NOMO-1 (cell line): ENCODE data around the gene RNF126.
"Not testable (repeated sequence)": the region's sequence is repeated elsewhere in the genome, so short reads cannot be mapped to it uniquely, and the experiment has no call there.

Experiments used
- DNase-seq, 2 experiments: peaks; one replicate each; lab custom pipeline; 2025; ENCODE audit not compliant: unreplicated experiment in 2 of 2; lab: John Stamatoyannopoulos, UW

RNF126 gene

DNA sequence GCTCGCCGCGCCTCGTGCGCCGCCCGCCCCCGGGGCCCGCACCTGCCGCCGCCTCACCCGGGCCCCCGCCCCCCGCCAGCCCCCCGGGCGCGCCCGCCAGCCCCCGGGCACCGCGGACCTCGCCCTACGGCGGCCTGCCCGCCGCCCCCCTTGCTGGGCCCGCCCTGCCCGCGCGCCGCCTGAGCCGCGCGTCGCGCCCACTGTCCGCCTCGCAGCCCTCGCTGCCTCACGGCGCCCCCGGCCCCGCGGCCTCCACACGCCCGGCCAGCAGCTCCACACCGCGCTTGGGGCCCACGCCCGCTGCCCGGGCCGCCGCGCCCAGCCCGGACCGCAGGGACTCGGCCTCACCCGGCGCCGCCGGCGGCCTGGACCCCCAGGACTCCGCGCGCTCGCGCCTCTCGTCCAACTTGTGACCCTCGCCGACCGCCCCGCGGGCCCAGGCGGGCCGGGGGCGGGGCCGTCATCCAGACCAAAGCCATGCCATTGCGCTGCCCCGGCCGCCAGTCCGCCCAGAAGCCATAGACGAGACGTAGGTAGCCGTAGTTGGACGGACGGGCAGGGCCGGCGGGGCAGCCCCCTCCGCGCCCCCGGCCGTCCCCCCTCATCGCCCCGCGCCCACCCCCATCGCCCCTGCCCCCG is 46.8 kb downstream of the RNF126 start:
- DNase-seq: no peak

DNA sequence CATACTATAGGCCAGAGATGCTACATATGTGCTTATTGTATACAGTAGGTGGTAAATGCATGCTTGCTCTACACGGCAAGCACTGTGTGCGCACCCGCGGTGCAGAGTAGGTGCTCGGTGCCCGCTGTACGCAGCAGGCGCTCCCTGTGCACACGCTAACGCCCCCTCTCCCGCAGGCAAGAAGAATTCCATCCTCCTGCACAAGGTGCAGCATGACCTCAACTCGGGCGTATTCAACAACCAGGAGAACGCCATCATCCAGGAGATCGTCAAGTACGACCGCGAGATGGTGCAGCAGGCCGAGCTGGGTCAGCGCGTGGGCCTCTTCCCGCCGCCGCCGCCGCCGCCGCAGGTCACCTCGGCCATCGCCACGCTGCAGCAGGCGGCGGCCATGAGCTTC is 47.4 kb downstream of the RNF126 start:
- no peak for DNase-seq

DNA sequence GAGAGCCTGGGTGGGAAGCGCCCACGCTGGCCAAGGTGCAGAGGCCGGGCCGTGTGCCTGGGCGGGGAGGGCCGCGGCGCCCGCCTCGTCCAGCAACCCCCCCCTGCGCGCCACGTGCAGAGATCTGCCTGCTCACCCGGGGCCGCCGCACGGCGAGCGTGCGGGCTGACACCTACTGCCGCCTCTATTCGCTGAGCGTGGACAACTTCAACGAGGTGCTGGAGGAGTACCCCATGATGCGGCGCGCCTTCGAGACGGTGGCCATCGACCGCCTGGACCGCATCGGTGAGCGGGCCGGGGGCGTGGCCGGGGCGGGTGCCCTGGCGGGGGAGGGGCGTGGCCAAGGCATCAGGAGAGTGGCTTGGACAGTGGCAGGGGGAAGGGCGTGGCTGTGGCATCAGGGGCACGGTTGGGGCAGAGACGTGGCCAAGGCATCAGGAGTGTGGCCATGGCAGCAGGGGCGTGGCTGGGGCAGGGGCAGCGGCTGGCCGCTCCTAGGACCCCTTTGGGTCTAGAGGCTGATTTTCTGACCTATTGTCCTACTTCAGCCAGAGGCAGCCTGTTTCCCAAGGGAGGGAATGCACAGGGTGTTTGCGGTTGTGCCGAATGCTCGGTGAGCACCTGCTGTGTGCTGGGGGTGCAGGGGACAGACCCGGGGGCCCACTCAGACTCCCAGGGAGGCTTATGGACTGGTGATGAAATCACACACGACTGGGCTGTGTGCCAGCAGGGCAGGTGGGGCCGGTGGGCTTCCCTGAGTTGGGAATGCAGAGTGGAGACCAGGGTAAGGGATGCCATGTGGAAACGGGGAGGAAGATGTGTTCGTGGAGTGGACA is 49.1 kb downstream of the RNF126 start:
- no peak for DNase-seq

DNA sequence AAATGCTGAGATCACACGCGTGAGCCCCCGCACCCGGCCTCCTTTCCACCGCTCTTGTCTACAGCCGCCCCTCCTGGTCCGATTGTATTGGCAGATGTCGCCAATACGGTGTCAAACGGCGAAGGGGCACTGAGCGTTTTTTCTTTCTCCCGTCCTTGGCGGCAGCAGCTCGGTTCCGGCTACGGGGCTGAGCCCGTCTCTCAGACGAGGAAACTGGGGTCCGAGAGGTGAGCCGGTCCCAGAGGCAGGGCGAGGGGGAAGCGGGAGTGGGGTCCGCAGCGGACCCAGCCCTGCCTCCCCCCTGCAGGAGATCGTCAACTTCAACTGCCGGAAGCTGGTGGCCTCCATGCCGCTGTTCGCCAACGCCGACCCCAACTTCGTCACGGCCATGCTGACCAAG is 50.1 kb downstream of the RNF126 start:
- DNase-seq: no peak

DNA sequence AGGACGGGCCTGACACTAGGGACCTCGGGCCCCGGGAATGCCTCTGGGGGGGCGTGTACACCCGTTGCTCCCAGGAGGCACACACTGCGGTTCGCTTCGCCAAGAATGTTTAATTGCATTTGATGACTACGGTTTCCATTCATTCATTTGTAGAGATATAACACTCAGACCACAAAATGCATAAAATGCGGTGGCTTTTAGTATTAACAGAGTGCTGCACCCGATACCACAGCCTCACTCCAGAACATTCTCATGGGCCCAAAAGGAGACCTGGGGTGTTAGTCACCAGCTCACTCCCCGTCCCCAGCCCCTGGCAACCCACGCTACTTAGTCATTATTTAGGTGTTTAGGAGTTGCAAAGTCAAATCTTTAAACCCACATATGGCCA is 51.5 kb downstream of the RNF126 start:
- no peak for DNase-seq

DNA sequence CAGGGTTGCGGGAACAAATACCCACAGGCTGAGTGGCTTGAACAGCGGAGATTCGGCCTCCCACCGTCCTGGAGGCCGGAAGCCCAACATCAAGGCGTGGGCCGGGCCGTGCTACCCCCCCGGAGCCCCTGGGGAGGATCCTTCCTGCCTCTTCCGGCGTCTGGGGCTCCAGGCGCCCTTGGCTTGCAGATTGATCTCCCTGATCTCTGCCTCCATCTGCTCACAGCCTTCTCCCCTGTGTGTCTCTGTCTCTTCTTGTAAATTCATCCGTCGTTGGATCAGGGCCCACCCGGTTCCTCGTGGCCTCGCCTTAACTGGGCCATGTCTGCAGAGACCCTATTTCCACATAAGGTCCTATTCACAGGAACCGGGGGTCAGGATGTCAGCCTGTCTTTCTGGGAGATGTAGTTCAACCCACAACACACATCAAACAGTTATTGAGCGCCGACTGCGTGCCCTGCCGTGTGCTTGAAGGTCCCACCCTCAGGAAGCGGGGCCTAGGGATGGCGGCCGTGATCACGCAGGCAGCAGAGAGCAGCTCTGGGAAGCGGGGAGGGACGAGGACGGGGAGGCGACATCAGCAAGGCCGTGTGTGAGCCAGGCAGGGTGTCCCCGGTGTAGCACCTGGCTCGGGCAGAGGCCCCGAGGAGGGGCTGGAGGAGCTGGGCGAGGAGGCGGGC is 52.1 kb downstream of the RNF126 start:
- DNase-seq: no peak

DNA sequence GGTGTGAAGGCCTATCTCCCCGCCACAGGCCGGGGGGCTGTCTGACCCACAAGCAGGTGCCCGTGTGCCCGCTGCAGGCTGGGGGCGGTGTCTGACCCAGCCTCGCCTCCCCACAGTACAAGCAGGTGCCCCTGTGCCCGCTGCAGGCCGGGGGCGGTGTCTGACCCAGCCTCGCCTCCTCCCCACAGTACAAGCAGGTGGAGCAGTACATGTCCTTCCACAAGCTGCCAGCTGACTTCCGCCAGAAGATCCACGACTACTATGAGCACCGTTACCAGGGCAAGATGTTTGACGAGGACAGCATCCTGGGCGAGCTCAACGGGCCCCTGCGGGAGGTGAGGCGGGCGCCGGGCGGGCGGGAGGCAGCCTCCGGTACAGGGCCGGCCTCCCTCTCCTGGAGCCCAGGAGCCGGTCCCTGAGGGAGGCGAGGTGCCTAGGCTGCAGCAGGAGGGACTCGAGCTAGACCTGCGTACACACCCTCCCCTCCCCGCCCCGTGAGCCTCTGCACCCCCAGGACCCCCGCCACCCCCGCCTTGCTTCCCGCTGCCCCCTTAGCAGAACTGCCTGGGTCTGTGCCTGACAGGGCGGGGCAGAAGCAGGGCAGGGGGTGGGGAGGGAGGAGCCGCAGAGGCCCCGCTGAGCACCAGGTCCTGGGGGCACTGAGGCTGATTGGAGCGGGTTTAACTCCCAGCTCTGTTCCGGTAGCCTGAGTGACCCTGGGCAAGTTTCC is 52.8 kb downstream of the RNF126 start:
- no peak for DNase-seq

DNA sequence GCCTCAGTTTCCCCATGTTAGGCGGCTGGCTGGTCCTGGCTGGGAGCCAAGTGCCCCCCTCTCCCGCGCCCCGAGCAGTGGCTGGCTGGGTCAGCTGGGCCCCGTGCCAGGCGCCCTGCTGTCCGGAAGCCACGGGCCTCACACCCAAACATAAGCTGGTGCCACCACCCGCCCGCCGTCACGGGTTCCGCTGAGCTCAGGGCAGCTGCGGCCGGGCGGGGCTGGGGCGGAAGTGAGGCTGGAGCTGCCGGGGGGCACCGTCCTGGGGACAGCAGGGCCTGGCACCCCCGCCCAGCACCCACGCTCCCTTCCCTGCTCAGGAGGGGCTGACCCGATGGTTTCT is 54.0 kb downstream of the RNF126 start:
- DNase-seq: peak in 1 of 2 experiments; percentile 24

DNA sequence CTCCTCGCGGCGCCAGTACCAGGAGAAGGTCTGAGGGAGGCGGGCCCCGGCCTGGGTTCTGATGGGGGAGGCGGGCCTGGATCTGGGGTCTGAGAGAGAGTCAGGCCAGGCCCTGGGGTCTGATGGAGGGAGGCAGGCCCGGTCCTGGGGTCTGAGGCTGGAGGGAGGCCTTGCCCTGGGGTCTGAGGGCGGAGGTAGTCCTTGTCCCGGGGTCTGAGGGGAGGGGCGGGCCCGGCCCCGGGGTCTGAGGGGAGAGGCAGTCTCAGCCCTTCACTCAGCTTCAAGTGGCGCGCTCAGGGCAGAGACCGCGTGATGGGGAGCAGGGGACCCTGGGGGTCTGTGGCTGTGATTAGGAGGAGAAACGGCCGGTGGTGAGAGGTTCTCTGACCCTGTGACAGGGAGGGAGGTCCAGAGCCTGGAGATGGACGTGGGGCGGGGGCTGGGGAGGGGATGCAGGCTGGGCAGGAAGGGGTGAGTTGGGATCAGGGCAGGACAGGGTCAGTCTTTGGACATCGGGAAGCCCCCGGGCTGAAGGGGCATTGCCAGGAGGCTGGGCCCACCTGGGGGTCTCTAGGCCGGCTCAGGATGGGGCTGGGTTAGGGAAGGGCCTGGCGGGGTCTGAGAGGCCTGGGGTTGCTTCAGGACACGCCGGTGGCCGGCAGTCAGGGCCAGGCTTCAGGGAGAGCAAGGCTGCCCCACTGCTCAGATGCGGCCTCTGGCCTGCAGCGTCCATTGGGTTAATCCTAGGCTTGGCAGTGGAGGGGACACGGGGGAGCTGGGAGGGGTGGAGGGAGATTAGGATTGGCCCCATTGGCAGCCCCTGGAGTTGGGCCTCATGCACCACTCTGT is 54.6 kb downstream of the RNF126 start:
- DNase-seq: no peak

DNA sequence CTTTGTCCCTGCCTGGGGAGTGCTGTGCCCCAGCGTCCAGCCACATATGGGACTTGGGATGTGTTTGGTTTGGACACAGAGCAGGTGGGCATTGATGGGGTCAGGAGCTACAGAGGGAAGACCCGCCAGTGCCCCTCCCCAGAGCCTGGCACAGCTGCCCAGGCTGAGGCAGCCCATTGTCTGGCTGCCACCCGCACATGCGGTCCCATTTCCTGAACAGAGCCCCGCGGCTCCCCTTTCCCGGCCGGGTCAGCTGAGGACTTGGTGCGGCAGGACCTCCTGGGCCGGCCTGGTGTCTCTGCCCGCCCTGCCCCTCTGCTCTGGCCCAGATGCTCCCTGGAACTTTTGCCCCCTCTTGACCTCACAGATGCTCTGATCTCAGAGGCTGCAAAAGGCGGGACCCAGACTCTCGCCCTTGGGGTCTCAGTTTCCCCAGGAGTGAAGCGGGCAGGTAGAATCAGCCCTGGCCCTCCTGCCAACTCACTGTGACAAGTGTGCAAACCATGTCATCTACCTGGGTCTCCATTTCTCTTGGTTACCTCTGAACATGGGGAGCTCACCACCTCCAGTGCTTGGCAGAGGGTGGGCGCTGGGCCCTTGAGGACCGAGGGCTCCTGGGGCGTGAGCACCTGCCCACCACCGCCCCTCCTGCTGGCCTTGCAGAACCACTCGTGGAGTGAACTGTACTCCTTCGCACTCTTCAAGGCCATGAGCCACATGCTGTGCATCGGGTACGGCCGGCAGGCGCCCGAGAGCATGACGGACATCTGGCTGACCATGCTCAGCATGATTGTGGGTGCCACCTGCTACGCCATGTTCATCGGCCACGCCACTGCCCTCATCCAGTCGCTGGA is 55.5 kb downstream of the RNF126 start:
- no peak for DNase-seq

DNA sequence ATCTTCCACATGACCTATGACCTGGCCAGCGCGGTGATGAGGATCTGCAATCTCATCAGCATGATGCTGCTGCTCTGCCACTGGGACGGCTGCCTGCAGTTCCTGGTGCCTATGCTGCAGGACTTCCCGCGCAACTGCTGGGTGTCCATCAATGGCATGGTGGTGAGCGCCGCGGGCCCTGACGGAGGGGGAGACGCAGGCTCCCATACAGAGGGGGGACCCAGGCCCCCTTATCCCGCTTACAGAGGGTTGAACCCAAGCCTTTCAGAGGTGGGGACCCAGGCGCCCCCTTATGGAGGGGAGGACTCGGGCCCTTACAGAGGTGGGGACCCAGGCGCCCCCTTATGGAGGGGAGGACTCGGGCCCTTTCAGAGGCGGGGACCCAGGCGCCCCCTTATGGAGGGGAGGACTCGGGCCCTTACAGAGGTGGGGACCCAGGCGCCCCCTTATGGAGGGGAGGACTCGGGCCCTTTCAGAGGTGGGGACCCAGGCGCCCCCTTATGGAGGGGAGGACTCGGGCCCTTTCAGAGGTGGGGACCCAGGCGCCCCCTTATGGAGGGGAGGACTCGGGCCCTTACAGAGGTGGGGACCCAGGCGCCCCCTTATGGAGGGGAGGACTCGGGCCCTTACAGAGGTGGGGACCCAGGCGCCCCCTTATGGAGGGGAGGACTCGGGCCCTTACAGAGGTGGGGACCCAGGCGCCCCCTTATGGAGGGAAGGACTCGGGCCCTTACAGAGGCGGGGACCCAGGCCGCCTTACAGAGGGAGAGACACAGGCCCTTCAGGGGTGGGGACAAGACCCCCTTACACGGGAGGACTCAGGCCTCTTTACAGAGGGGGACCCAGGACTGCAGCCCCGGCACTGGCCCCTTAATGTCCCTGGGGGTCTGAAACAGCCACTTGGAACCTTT is 57.7 kb downstream of the RNF126 start:
- DNase-seq: not testable (repeated sequence)

DNA sequence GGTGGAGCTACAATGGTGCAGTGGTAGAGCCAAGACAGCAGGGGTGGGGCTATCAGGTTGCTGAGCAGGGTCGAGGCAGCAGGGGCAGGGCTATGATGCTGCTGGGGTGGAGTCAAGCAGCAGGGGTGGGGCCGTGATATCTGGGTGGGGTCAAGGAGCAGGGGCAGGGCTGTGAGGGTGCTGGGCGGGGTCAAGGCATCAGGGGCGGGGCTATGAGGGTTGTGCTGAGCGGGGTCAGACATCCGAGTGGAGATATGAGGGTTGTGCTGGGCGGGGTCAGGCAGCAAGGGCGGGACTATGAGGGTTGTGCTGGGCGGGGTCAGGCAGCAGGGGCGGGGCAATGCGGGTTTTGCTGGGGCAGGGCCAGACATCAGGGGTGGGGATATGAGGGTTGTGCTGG is 58.7 kb downstream of the RNF126 start:
- no peak for DNase-seq

DNA sequence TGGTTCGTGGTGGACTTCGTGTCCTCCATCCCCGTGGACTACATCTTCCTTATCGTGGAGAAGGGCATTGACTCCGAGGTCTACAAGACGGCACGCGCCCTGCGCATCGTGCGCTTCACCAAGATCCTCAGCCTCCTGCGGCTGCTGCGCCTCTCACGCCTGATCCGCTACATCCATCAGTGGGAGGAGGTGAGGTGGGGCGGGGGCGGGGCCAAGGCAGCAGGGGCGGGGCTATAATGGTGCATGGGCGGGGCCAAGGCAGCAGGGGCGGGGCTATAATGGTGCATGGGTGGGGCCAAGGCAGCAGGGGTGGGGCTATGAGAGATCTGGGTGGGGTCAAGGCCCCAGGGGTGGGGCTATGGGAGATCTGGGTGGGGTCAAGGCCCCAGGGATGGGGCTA is 59.2 kb downstream of the RNF126 start:
- DNase-seq: not testable (repeated sequence)

DNA sequence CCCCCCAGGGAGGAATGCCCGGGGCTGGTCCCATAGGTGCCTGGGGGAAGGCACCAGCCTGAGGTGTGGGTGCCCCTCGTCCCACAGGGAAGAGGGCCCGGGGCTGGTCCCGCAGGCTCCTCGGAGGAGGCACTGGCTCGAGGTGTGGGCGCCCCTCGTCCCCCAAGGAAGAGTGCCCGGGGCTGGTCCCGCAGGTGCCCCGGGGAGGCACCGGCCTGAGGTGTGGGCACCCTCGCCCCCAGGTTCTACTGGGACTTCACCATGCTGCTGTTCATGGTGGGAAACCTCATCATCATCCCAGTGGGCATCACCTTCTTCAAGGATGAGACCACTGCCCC is 59.7 kb downstream of the RNF126 start:
- not testable (repeated sequence) for DNase-seq

DNA sequence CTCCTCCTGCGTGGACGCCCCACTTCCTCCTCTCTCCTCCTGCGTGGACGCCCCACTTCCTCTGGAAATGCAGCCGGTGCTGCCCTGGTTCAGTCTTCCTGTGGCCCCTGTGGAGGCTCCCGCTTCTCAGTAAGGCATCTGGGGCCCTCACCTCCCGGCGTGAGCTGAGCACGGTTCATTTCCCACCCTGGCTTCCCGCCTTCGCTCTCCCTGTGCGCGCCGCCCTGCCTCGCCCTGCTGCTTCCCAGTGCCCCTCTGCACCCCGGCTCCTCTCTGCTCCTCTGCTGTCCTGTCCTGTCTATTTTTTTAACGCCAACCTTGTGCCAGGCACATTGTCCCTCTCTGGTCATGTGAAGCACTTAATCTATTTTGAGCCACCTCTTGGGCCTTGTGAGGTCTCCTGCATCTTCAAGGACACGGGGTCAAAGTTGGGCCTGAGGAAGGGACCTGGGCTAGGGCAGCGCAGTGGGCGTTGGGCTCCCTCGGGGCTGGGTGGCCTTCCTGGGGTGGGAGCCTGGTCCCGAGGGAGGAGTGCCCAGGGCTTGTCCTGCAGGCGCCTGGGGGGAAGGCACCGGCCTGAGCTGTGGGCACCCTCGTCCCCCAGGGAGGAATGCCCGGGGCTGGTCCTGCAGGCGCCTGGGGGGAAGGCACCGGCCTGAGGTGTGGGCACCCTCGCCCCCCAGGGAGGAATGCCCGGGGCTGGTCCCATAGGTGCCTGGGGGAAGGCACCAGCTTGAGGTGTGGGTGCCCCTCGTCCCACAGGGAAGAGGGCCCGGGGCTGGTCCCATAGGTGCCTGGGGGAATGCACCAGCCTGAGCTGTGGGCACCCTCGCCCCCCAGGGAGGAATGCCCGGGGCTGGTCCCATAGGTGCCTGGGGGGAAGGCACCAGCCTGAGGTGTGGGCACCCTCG is 60.4 kb downstream of the RNF126 start:
- no peak for DNase-seq

DNA sequence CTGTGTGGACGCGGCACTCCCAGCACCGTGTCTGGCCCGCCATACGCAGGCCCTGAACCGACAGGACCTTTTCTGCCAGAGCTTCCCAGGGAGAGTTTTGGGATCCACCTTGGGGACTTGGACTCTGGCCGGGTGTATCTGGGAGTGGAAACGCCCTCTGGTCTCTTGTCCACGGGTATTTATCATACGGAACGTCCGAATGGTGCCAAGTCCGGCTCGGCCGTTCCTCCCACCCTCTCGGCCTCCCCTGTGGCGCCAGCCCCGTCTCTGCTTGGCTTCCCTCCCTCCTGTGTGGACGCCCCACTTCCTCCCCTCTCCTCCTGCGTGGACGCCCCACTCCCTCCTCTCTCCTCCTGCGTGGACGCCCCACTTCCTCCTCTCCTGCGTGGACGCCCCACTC is 61.2 kb downstream of the RNF126 start:
- no peak for DNase-seq

DNA sequence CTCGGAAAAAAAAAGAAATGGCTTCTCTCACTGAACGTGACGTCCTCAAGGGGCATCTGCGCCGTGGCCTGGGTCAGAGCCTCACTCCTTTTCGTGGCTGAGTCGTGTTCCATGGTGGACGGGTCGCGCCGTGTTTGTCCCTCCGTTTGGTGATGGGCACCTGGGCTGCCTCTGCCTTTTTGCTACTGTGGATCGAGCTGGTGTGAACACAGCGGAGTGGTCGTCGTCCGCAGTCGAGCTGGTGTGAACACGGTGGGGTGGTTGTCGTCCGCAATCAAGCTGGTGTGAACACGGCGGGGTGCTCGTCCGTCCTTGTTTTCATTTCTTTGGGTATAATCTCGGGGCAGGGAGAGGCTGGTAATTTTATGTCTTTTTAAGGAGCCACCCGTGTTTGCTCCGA is 61.7 kb downstream of the RNF126 start:
- DNase-seq: no peak
